ENCODE measurements around the gene GSN.

The GSN gene

GRCh38 chr9:121305269-121305994, 37.5 kb downstream of the GSN start:
- no peak for DNase-seq

- no peak for DNase-seq
These were observed 40.0 kb downstream of the GSN start for GRCh38 chr9:121307976-121308375.

GRCh38 chr9:121308765-121309164, 40.8 kb downstream of the GSN start:
- no peak for DNase-seq

DNA sequence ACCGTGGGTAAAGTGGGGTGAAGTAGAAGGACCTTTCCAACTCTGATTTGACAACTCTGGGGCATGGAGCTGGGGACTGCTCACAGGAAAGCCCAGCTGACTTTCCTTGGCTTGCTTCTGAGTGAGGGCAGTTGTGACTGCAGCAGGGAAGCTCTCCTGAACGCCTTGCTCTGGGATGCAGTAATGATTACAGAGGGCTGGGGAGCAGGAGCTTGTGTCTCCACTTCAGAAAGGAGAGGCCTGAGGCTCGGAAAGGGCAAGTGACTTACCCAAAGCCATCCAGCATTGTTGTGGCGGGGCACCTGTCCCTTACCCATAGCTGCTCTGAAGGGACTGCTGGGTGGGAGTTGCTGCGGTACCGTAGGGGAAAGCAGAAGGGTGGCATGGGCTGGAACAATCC, 41.2 kb downstream of the GSN start:
- DNase-seq, result no peak

DNA sequence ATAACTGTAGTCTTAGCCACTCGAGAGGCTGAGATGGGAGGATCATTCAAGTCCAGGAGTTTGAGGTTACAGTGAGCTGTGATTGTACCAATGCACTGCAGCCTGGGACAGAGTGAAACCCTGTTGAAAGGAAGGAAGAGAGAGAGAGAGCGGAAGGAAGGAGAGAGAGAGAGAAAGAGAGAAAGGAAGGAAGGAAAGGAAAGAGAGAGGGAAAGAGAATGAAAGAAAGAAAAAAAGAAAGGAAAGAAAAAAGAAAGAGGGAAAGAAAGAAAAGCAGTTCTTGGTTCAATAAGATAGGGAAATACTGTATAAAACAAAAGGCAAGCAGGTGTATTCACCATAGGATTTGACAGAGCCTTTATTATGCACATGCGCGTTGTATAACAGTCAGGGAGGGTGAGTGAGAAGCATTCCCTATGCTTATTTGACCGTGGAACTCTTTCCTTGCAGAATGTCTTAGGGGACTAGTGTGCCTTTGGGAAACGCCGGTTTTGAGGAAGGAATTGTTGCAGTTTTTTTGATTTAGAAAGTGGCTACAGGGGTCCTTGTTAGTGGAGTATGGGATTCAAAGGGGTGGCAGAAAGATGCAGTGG, 42.0 kb downstream of the GSN start:
- no peak for DNase-seq

GRCh38 chr9:121310571-121310970, 42.6 kb downstream of the GSN start:
- no peak for DNase-seq

DNA sequence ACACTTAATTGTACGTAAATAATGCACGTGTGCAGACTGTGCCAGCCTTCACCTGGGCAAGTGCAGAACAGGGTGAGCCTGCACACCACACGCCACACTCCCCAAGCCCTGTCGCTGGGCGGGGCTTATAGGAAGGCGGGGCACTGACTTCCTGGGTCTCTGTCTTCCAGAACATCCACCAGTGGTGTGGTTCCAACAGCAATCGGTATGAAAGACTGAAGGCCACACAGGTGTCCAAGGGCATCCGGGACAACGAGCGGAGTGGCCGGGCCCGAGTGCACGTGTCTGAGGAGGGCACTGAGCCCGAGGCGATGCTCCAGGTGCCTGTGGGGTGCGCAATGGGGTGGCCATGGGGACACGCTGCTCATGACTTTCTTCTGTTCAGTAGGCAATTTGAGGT, 44.2 kb downstream of the GSN start:
- DNase-seq, result no peak

DNA sequence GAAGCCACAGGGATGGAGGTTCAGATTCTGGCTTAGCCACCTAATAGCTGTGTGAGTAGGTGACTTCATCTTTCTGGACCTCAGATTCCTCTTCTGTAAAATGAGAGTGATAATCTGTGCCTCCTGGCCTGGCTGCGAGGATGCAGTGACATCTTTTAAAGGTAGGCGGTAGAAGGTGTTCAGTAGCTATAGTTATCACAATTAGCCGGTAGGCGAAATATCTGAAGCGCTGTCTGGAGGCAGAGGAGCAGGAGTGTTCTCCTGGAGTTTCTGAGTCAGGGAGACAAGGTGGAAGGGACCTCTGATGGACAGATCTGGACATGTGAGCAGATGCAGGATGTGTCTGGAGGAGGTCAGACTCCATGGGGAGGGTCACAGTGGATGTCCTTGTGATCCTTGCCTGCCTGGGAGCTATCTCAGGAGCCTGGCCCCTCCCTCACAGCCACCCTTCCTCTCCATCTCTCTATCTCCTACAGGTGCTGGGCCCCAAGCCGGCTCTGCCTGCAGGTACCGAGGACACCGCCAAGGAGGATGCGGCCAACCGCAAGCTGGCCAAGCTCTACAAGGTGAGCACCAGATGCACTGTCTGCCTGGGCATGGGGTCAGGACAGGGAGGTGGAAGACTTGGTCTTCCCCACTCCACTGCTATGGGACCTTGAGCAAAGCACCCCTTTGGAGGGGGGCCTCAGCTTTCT, 45.6 kb downstream of the GSN start:
- DNase-seq, result no peak

DNA sequence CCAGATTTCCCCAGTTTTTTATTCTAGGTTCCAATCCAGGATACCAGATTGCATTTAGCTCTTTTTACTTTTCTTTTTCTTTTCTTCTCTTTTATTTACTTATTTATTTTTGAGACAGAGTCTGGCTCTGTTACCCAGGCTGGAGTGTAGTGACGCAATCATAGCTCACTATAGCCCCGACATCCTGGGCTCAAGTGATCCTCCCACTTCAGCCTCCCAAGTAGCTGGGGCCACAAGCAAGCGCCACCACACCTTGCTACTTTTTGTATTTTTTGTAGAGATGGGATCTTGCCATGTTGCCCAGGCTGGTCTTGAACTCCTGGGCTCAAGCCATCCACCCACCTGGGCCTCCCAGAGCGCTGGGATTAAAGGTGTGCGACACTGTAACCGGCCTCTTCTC, 48.4 kb downstream of the GSN start:
- no peak for DNase-seq

DNA sequence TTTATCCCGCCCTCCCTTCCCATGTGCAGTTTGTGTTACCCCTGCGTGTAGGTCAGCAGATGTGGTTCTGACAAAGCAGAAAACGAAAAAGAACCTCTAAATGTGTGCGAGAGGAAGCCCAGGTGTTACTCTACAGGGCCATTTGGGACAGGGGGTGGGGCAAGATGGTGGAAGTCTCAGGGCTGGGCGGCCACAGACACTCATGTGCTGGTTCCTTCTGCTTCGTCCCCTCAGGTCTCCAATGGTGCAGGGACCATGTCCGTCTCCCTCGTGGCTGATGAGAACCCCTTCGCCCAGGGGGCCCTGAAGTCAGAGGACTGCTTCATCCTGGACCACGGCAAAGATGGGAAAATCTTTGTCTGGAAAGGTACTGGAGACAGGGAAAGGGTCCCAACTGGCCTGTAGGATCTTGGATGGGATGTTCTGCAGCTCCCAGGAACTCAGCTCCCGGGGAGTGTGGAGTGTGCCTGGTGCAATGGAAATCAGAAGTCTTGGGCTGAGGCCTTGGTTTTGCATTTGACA, 49.0 kb downstream of the GSN start:
- DNase-seq, result no peak

- no peak for DNase-seq
These were observed 50.0 kb downstream of the GSN start for GRCh38 chr9:121317737-121318630.

- DNase-seq, result no peak
These were observed 50.8 kb downstream of the GSN start for GRCh38 chr9:121318631-121319382.

DNA sequence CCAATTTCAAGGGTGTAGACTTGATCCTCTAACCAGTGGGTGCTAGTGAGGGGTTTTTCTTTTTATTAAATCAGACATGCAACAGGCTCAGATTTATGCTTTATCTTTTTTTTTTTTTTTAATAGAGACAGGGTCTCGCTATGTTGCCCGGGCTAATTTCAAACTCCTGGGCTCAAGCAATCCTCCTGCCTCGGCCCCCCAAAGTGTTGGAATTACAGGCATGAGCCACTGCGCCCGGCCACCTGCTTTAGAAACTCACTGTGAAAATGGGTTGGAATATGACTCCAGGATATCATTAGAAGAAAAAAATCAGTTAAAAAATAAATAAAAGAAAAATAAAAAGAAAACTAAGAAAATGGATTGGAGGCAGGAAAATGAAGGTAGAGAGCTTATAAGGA, 51.4 kb downstream of the GSN start:
- DNase-seq, result no peak

GRCh38 chr9:121321016-121321503, 53.1 kb downstream of the GSN start:
- no peak for DNase-seq

- no peak for DNase-seq
These were observed 54.2 kb downstream of the GSN start for GRCh38 chr9:121322037-121322736.

DNA sequence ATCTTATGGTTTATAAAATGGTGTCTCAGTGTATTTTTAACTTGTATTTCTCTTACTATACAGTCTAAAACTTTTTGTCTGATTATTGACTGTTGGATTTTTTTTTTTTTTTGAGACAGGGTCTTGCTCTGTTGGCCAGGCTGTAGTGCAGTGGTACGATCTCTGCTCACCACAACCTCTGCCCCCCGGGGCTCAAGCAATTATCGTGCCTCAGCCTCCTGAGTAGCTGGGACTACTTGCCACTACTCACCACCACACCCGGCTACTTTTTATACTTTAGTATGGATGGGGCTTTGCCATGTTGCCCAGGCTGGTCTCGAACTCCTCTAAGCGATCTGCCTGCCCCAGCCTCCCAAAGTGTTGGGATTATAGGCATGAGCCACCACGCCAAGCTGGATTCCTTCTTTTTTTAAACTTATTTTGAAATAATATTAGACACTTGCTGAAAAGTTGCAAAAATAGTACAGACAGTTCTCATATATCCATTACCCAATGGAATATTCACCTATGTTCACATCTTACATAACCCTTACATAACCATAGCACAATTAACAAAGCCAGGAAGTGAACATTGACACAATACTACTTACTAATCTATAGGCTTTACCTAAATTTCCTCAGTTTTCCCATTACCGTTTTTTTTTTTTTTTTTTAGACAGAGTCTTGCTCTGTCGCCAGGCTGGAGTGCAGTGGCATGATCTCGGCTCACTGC, 54.9 kb downstream of the GSN start:
- DNase-seq, result no peak

- no peak for DNase-seq
These were observed 55.6 kb downstream of the GSN start for GRCh38 chr9:121323449-121324151.

DNA sequence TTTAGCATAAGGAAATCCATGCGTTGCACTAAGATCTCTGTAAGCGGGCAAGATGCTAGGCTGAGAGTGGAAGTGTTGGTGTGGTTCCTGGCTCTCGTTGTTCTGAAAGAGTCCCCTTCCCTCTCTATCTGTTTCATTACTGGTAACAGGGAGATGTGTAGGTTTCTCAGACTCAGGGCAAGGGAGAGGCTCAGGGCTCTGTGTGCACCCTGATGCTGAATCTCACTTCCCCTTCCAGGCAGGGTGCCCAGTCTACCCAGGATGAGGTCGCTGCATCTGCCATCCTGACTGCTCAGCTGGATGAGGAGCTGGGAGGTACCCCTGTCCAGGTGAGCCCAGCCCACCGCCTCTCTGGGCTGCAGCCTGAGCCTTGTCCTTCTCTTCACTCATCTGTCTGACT, 56.4 kb downstream of the GSN start:
- DNase-seq, result no peak

DNA sequence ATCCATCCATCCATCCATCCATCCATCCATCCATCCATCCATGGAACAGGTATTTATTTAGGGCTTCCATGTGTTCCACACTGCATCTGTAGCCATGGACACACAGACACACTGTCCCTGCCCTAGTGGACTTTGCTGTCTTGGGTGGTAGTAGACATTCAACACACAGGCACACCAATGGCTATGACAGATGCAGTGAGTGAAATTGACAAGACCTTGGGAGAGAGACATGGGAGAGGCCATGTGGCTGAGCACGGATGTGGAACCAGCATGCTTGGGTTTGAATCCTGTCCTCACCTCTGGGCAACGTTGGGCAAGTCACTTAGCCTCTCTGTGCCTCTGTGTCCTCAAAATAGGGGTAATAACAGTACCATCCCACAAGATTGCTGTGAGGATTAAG, 56.8 kb downstream of the GSN start:
- no peak for DNase-seq

DNA sequence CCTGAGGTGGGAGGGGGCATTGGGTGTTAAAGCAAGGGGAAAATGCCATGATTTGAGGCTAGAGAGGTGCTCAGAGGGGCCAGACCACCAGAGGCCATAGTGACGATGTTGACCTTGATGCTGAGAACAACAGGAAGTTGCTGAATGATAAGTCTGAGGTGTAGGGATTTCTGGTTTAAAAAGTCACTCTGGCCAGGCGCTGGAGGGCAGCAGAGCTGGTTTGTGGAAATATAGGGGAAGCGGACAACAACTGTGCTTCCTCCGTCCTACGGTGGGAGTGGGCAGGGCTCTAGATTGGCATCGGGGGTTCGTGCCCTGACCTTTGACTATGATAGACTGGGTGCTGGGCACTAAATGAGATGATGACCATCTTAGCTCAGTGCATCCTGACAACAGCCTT, 57.4 kb downstream of the GSN start:
- no peak for DNase-seq
